ENCODE results near the gene PNPLA5. TPM values are rescaled to one million over a fixed set of nuclear protein-coding genes. Genes with fewer than 3 reads are reported as not detected.

PNPLA5 gene
- polyA plus RNA-seq, 3 donors: not detected

DNA sequence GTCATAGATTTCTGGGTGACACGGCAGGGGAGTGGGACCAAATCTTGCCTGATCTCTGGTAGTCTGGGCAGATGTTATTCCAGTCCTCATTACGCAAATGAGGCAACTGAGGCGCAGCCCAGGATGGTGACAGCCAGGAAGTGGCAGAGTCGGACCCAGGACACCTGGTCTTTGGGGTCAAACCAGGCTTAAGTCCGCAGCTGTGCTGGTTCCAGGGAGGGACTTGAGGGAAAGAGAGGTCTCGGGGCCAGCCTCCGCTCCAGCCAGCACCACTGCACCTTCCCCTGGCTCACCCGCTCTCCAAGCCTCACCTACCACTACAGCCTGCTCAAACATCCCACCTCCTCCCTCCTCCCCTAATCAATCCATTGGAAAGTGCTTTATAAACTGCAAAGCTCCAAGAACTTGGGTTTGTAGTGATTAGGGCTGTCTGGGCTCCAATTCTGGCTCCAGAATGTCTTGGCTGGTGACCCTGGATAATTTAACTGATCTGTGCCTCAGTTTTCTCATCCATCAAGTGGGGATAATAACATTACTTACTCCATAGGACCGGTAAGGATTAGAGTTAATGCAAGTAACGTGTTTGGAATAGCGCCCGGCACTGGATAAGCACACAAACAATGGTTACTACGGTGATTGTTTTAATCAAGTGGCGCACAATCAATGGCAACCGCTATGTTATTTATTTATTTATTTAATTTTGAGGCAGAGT is 526 bp upstream of the PNPLA5 start:
- Histone ChIP-seq H3K27me3 (ENCODE audit: control insufficient read depth in 2 of 2, insufficient read depth in 2 of 2, low read length in 2 of 2) (peaks cover 4 to 35% of the 10 kb centered on the region in 2 donors), H3K9me3 (replicated peaks in 1 of 2; ENCODE audit: control insufficient read depth in 1 of 2, insufficient read depth in 1 of 2, low read length in 2 of 2) (no peaks in the 10 kb centered on the region), H2AFZ (ENCODE audit: insufficient read depth, low read depth, low read length, poor library complexity, severe bottlenecking) (no peak overlapping the region), H3K4me2 (replicated peaks; ENCODE audit: extremely low read depth, low read length, poor library complexity, severe bottlenecking) (no peak overlapping the region), H3K79me2 (ENCODE audit: insufficient read depth, low read length) (no peaks in the 10 kb centered on the region), H3K36me3 (replicated peaks in 1 of 2; ENCODE audit: control insufficient read depth in 1 of 2, insufficient read depth in 2 of 2, low read length in 2 of 2) (no peaks in the 10 kb centered on the region), H3K4me3 (replicated peaks in 1 of 3; ENCODE audit: low read depth in 2 of 3, low read length in 3 of 3) (no peak overlapping the region), H3K27ac (ENCODE audit: low read depth in 1 of 2, low read length in 2 of 2) (no peak overlapping the region), H4K20me1 (ENCODE audit: insufficient read depth, low read length) (no peaks in the 10 kb centered on the region), H3K4me1 (ENCODE audit: control insufficient read depth in 1 of 2, insufficient read depth in 2 of 2, low read length in 2 of 2) (no peaks in the 10 kb centered on the region), H3K9ac (ENCODE audit: insufficient read depth, low read length, poor library complexity, severe bottlenecking) (no peak overlapping the region)
- peaks cover 40 to 54% (median 43%) of the 10 kb centered on the region in 3 donors for H3K27me3 Mint-ChIP-seq (ENCODE audit: low read depth in 3 of 3)
- intact Hi-C loops (cut with micrococcal nuclease): no loop called here
- no peak overlapping the region for H3K27ac Mint-ChIP-seq
- H3K9me3 Mint-ChIP-seq: peaks cover 0 to 3% (median 0%) of the 10 kb centered on the region in 7 donors
- H3K36me3 Mint-ChIP-seq: no peaks in the 10 kb centered on the region
- WGBS (ENCODE audit: insufficient coverage): 50% methylated on average over 8 of the region's 15 CpGs
- TF ChIP-seq, protein P1, sequence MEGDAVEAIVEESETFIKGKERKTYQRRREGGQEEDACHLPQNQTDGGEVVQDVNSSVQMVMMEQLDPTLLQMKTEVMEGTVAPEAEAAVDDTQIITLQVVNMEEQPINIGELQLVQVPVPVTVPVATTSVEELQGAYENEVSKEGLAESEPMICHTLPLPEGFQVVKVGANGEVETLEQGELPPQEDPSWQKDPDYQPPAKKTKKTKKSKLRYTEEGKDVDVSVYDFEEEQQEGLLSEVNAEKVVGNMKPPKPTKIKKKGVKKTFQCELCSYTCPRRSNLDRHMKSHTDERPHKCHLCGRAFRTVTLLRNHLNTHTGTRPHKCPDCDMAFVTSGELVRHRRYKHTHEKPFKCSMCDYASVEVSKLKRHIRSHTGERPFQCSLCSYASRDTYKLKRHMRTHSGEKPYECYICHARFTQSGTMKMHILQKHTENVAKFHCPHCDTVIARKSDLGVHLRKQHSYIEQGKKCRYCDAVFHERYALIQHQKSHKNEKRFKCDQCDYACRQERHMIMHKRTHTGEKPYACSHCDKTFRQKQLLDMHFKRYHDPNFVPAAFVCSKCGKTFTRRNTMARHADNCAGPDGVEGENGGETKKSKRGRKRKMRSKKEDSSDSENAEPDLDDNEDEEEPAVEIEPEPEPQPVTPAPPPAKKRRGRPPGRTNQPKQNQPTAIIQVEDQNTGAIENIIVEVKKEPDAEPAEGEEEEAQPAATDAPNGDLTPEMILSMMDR (IDR thresholded peaks at IDR 0.05): no peak
- DNase-seq: no peak
- H3K4me1 Mint-ChIP-seq: no peaks in the 10 kb centered on the region
- H3K4me3 Mint-ChIP-seq: peak overlapping the region in 1 of 2 donors; percentile 63

DNA sequence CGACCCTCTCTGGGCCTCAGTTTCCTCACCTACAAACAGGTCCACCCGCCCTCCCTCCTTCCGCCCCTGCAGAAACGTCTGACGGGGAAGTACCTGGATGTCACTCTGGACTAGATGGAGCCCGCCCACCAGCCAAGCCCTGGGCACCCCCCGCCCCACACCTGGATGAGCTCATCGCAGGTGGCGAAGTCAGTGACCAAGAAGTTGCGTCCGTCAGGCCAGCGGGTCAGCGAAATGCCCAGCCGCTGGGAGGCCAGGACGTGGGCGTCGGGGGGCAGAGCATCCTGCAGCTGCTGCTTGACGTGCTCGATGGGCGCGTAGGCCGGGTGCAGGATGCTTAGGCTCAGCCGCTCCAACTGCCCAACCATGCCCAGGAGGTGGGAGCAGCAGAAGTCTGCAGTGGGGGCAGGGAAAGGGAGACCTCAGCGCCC is 897 bp downstream of the PNPLA5 start:
- Histone ChIP-seq H3K27ac (ENCODE audit: low read depth in 1 of 2, low read length in 2 of 2) (no peak overlapping the region), H4K20me1 (ENCODE audit: insufficient read depth, low read length) (no peaks in the 10 kb centered on the region), H3K36me3 (replicated peaks in 1 of 2; ENCODE audit: control insufficient read depth in 1 of 2, insufficient read depth in 2 of 2, low read length in 2 of 2) (no peaks in the 10 kb centered on the region), H3K79me2 (ENCODE audit: insufficient read depth, low read length) (no peaks in the 10 kb centered on the region), H3K4me1 (ENCODE audit: control insufficient read depth in 1 of 2, insufficient read depth in 2 of 2, low read length in 2 of 2) (no peaks in the 10 kb centered on the region), H3K9ac (ENCODE audit: insufficient read depth, low read length, poor library complexity, severe bottlenecking) (no peak overlapping the region), H3K4me2 (replicated peaks; ENCODE audit: extremely low read depth, low read length, poor library complexity, severe bottlenecking) (no peak overlapping the region), H2AFZ (ENCODE audit: insufficient read depth, low read depth, low read length, poor library complexity, severe bottlenecking) (no peak overlapping the region), H3K27me3 (ENCODE audit: control insufficient read depth in 2 of 2, insufficient read depth in 2 of 2, low read length in 2 of 2) (peaks cover 4 to 35% of the 10 kb centered on the region in 2 donors), H3K9me3 (replicated peaks in 1 of 2; ENCODE audit: control insufficient read depth in 1 of 2, insufficient read depth in 1 of 2, low read length in 2 of 2) (no peaks in the 10 kb centered on the region), H3K4me3 (replicated peaks in 1 of 3; ENCODE audit: low read depth in 2 of 3, low read length in 3 of 3) (no peak overlapping the region)
- H3K4me1 Mint-ChIP-seq: no peaks in the 10 kb centered on the region
- intact Hi-C loops (cut with micrococcal nuclease): no loop called here
- WGBS (ENCODE audit: insufficient coverage): 21% methylated on average over 23 of the region's 24 CpGs
- TF ChIP-seq, protein P1 (IDR thresholded peaks at IDR 0.05): no peak
- peaks cover 0 to 3% (median 0%) of the 10 kb centered on the region in 7 donors for H3K9me3 Mint-ChIP-seq
- H3K27me3 Mint-ChIP-seq (ENCODE audit: low read depth in 3 of 3): peaks cover 40 to 58% (median 43%) of the 10 kb centered on the region in 3 donors
- H3K27ac Mint-ChIP-seq: no peak overlapping the region
- DNase-seq: no peak
- H3K4me3 Mint-ChIP-seq: peak overlapping the region in 1 of 2 donors; percentile 53
- no peaks in the 10 kb centered on the region for H3K36me3 Mint-ChIP-seq

Measured in CD14-positive monocyte (primary cell).